ENCODE results near the gene EML4. TPM values are rescaled to one million over a fixed set of nuclear protein-coding genes. Genes with fewer than 3 reads are reported as not detected.

Gene EML4
- total RNA-seq, 3 donors from 2014 or later (not counting 1 experiment from before 2014, with no cell fraction given), result 88.4 to 136 (median 91.5) TPM

GRCh38 chr2:42217307-42217706, 48.2 kb downstream of the EML4 start:
- 95% methylated on average over 3 of the region's 3 CpGs for WGBS (ENCODE audit: insufficient coverage)
- H3K4me3 Mint-ChIP-seq, result no peak overlapping the region
- peaks cover 4% of the 10 kb centered on the region for H3K36me3 ChIP-seq (ENCODE audit: control insufficient read depth, insufficient read depth, low read length)
- no peak for DNase-seq
- intact Hi-C loops (cut with micrococcal nuclease), result no loop called here
- H3K27me3 Mint-ChIP-seq (ENCODE audit: low read depth in 2 of 2), result no peaks in the 10 kb centered on the region
- H3K27ac ChIP-seq (ENCODE audit: low read length), result no peak overlapping the region
- H3K4me1 ChIP-seq (ENCODE audit: control insufficient read depth, insufficient read depth, low read length), result no peaks in the 10 kb centered on the region
- no peak overlapping the region for H3K4me3 ChIP-seq (ENCODE audit: low read length)
- no peak overlapping the region for H3K27ac Mint-ChIP-seq
- H3K9me3 Mint-ChIP-seq, result no peaks in the 10 kb centered on the region
- TF ChIP-seq CTCF (IDR thresholded peaks at IDR 0.05), result no peak
- peaks cover 20 to 30% of the 10 kb centered on the region in 2 donors for H3K4me1 Mint-ChIP-seq
- no peak for ATAC-seq
- H3K27me3 ChIP-seq (ENCODE audit: control insufficient read depth, insufficient read depth, low read length), result no peaks in the 10 kb centered on the region
- no peaks in the 10 kb centered on the region for H3K9me3 ChIP-seq (ENCODE audit: control insufficient read depth, insufficient read depth, low read length)
- H3K36me3 Mint-ChIP-seq, result no peaks in the 10 kb centered on the region

GRCh38 chr2:42217914-42218313, 48.8 kb downstream of the EML4 start:
- Histone ChIP-seq H3K27ac (ENCODE audit: low read length) (no peak overlapping the region), H3K27me3 (ENCODE audit: control insufficient read depth, insufficient read depth, low read length) (no peaks in the 10 kb centered on the region), H3K9me3 (ENCODE audit: control insufficient read depth, insufficient read depth, low read length) (no peaks in the 10 kb centered on the region), H3K36me3 (ENCODE audit: control insufficient read depth, insufficient read depth, low read length) (peaks cover 4% of the 10 kb centered on the region), H3K4me1 (ENCODE audit: control insufficient read depth, insufficient read depth, low read length) (no peaks in the 10 kb centered on the region), H3K4me3 (ENCODE audit: low read length) (no peak overlapping the region)
- Mint-ChIP-seq H3K27me3 (ENCODE audit: low read depth in 2 of 2) (no peaks in the 10 kb centered on the region), H3K36me3 (no peaks in the 10 kb centered on the region), H3K9me3 (no peaks in the 10 kb centered on the region), H3K4me3 (no peak overlapping the region), H3K4me1 (peaks cover 20 to 31% of the 10 kb centered on the region in 2 donors), H3K27ac (no peak overlapping the region)
- DNase-seq, result no peak
- no peak for TF ChIP-seq CTCF (IDR thresholded peaks at IDR 0.05)
- WGBS (ENCODE audit: insufficient coverage), result 70% methylated on average over 5 of the region's 5 CpGs
- no peak for ATAC-seq
- intact Hi-C loops (cut with micrococcal nuclease), result no loop called here

- Histone ChIP-seq H3K36me3 (ENCODE audit: control insufficient read depth, insufficient read depth, low read length) (peaks cover 4% of the 10 kb centered on the region), H3K4me1 (ENCODE audit: control insufficient read depth, insufficient read depth, low read length) (no peaks in the 10 kb centered on the region), H3K27me3 (ENCODE audit: control insufficient read depth, insufficient read depth, low read length) (no peaks in the 10 kb centered on the region), H3K27ac (ENCODE audit: low read length) (no peak overlapping the region), H3K9me3 (ENCODE audit: control insufficient read depth, insufficient read depth, low read length) (no peaks in the 10 kb centered on the region), H3K4me3 (ENCODE audit: low read length) (no peak overlapping the region)
- Mint-ChIP-seq H3K4me1 (peaks cover 28 to 34% of the 10 kb centered on the region in 2 donors), H3K27me3 (ENCODE audit: low read depth in 2 of 2) (no peaks in the 10 kb centered on the region), H3K36me3 (no peaks in the 10 kb centered on the region), H3K9me3 (no peaks in the 10 kb centered on the region), H3K4me3 (no peak overlapping the region), H3K27ac (no peak overlapping the region)
- WGBS (ENCODE audit: insufficient coverage), result 94% methylated on average over 2 of the region's 3 CpGs
- DNase-seq, result no peak
- intact Hi-C loops (cut with micrococcal nuclease), result no loop called here
- ATAC-seq, result no peak
- no peak for TF ChIP-seq CTCF (IDR thresholded peaks at IDR 0.05)
These were observed 49.6 kb downstream of the EML4 start for GRCh38 chr2:42218712-42219111.

GRCh38 chr2:42219160-42219559, 50.0 kb downstream of the EML4 start:
- Histone ChIP-seq H3K36me3 (ENCODE audit: control insufficient read depth, insufficient read depth, low read length) (peaks cover 4% of the 10 kb centered on the region), H3K9me3 (ENCODE audit: control insufficient read depth, insufficient read depth, low read length) (no peaks in the 10 kb centered on the region), H3K4me1 (ENCODE audit: control insufficient read depth, insufficient read depth, low read length) (no peaks in the 10 kb centered on the region), H3K27ac (ENCODE audit: low read length) (no peak overlapping the region), H3K4me3 (ENCODE audit: low read length) (no peak overlapping the region), H3K27me3 (ENCODE audit: control insufficient read depth, insufficient read depth, low read length) (no peaks in the 10 kb centered on the region)
- Mint-ChIP-seq H3K36me3 (no peaks in the 10 kb centered on the region), H3K27me3 (ENCODE audit: low read depth in 2 of 2) (no peaks in the 10 kb centered on the region), H3K9me3 (no peaks in the 10 kb centered on the region), H3K4me1 (peaks cover 32 to 38% of the 10 kb centered on the region in 2 donors), H3K4me3 (no peak overlapping the region), H3K27ac (no peak overlapping the region)
- DNase-seq, result no peak
- 89% methylated on average over 3 of the region's 3 CpGs for WGBS (ENCODE audit: insufficient coverage)
- no peak for TF ChIP-seq CTCF (IDR thresholded peaks at IDR 0.05)
- intact Hi-C loops (cut with micrococcal nuclease), result no loop called here
- ATAC-seq, result no peak

All from natural killer cell (primary cell).